Cortex of kidney (tissue), 1 donor: ENCODE data around the gene DSCAM.

Source experiments
- DNase-seq: peaks from one replicate; lab custom pipeline; 2025; lab: John Stamatoyannopoulos, UW

DSCAM gene

GRCh38 chr21:40770435-40771055 is 76.4 kb downstream of the DSCAM start:
- DNase-seq, result no peak

- no peak for DNase-seq
Observed at GRCh38 chr21:40769231-40769630, 77.7 kb downstream of the DSCAM start.

- no peak for DNase-seq
Observed at GRCh38 chr21:40768056-40768455, 78.9 kb downstream of the DSCAM start.

GRCh38 chr21:40766381-40766780 is 80.6 kb downstream of the DSCAM start:
- DNase-seq, result no peak

GRCh38 chr21:40765811-40766210 is 81.1 kb downstream of the DSCAM start:
- no peak for DNase-seq

GRCh38 chr21:40760821-40761220 is 86.1 kb downstream of the DSCAM start:
- DNase-seq, result no peak

GRCh38 chr21:40759061-40759460 is 87.9 kb downstream of the DSCAM start:
- DNase-seq, result no peak

- DNase-seq, result no peak
Observed at GRCh38 chr21:40757366-40757765, 89.6 kb downstream of the DSCAM start.

GRCh38 chr21:40754466-40754865 is 92.5 kb downstream of the DSCAM start:
- no peak for DNase-seq

- no peak for DNase-seq
Observed at GRCh38 chr21:40753756-40754155, 93.2 kb downstream of the DSCAM start.

- no peak for DNase-seq
Observed at GRCh38 chr21:40752125-40752524, 94.8 kb downstream of the DSCAM start.

GRCh38 chr21:40751221-40751620 is 95.7 kb downstream of the DSCAM start:
- no peak for DNase-seq

GRCh38 chr21:40736145-40736544 is 110.8 kb downstream of the DSCAM start:
- DNase-seq, result no peak

GRCh38 chr21:40733024-40733397 is 113.9 kb downstream of the DSCAM start:
- no peak for DNase-seq

- DNase-seq, result no peak
Observed at GRCh38 chr21:40732253-40733023, 114.5 kb downstream of the DSCAM start.

GRCh38 chr21:40731206-40731605 is 115.8 kb downstream of the DSCAM start:
- DNase-seq, result no peak

- no peak for DNase-seq
Observed at GRCh38 chr21:40730426-40730800, 116.5 kb downstream of the DSCAM start.

GRCh38 chr21:40729761-40730425 is 117.1 kb downstream of the DSCAM start:
- no peak for DNase-seq

- no peak for DNase-seq
Observed at GRCh38 chr21:40723966-40724365, 123.0 kb downstream of the DSCAM start.

- no peak for DNase-seq
Observed at GRCh38 chr21:40723317-40723716, 123.6 kb downstream of the DSCAM start.

- DNase-seq, result no peak
Observed at GRCh38 chr21:40719615-40720014, 127.3 kb downstream of the DSCAM start.

- no peak for DNase-seq
Observed at GRCh38 chr21:40717028-40717427, 129.9 kb downstream of the DSCAM start.

GRCh38 chr21:40714536-40714935 is 132.4 kb downstream of the DSCAM start:
- no peak for DNase-seq
